Measurements from ENCODE around the gene ARRDC1. TPM values are rescaled to one million over a fixed set of nuclear protein-coding genes. Genes with fewer than 3 reads are reported as not detected.
"Not testable (repeated sequence)": the region's sequence is repeated elsewhere in the genome, so short reads cannot be mapped to it uniquely, and the experiment has no call there.

ARRDC1 gene
- total RNA-seq, 1 experiment from 2014 or later: 13.3 TPM

DNA sequence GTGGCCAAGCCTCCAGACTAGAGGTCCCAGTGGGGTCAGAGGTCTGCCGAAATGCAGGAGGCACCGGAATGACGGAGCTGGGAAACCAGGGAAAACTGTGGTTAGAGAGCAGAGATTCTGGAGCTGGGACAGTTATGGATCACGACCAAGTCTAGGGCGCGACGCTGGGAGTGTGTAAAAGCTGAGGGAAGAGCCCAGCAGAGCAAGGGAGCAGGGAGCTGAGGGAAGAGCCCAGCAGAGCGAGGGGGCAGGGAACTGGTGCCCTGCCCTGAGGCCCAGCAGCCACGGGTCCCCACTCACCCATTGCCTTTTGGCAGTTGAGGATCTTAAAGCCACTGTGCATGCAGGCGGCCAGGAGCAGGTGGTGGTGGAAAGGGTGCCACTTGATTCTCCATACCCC lies 41.4 kb upstream of the ARRDC1 start:
- no peaks in the 10 kb centered on the region for H3K4me1 ChIP-seq (ENCODE audit: insufficient read depth, low read length, poor library complexity, severe bottlenecking)
- CTCF ChIA-PET: no interaction called here
- DNase-seq (ENCODE audit: low spot score): no peak
- POLR2A ChIA-PET (ENCODE audit: low non-redundant PET): no interaction called here
- no peak overlapping the region for H3K4me3 ChIP-seq (ENCODE audit: low read depth, low read length, poor library complexity, severe bottlenecking)
- TF ChIP-seq EZH2 (IDR thresholded peaks at IDR 0.05; ENCODE audit: borderline replicate concordance, low read depth, low read length, poor library complexity, severe bottlenecking) (no peak), CTCF (conservative IDR thresholded peaks at IDR 0.05; ENCODE audit: low read depth, low read length) (no peak)
- H3K27me3 ChIP-seq (replicated peaks; ENCODE audit: insufficient read depth, low read depth, low read length, poor library complexity): no peaks in the 10 kb centered on the region
- intact Hi-C loops (cut with micrococcal nuclease; ENCODE audit: unreplicated experiment): no loop called here
- peaks cover 25% of the 10 kb centered on the region for H3K36me3 ChIP-seq (ENCODE audit: insufficient read depth, low read length, poor library complexity, severe bottlenecking)
- BruUV-seq (replicated peaks): no TSS peak
- no peaks in the 10 kb centered on the region for H3K9me3 ChIP-seq (ENCODE audit: low read depth, low read length, poor library complexity, severe bottlenecking)
- H3K27ac ChIP-seq (ENCODE audit: low read depth, low read length, poor library complexity, severe bottlenecking): no peak overlapping the region

GRCh38 chr9:137564817-137565411 lies 40.6 kb upstream of the ARRDC1 start:
- intact Hi-C loops (cut with micrococcal nuclease; ENCODE audit: unreplicated experiment): no loop called here
- ChIA-PET POLR2A (ENCODE audit: low non-redundant PET) (no interaction called here), CTCF (no interaction called here)
- no peak overlapping the region for H3K4me3 ChIP-seq (ENCODE audit: low read depth, low read length, poor library complexity, severe bottlenecking)
- H3K4me1 ChIP-seq (ENCODE audit: insufficient read depth, low read length, poor library complexity, severe bottlenecking): no peaks in the 10 kb centered on the region
- H3K36me3 ChIP-seq (ENCODE audit: insufficient read depth, low read length, poor library complexity, severe bottlenecking): peaks cover 24% of the 10 kb centered on the region
- no peak overlapping the region for H3K27ac ChIP-seq (ENCODE audit: low read depth, low read length, poor library complexity, severe bottlenecking)
- no peaks in the 10 kb centered on the region for H3K27me3 ChIP-seq (replicated peaks; ENCODE audit: insufficient read depth, low read depth, low read length, poor library complexity)
- DNase-seq (ENCODE audit: low spot score): no peak
- BruUV-seq (replicated peaks): no TSS peak
- H3K9me3 ChIP-seq (ENCODE audit: low read depth, low read length, poor library complexity, severe bottlenecking): no peaks in the 10 kb centered on the region
- TF ChIP-seq EZH2 (IDR thresholded peaks at IDR 0.05; ENCODE audit: borderline replicate concordance, low read depth, low read length, poor library complexity, severe bottlenecking): no peak
- TF ChIP-seq CTCF (conservative IDR thresholded peaks at IDR 0.05; ENCODE audit: low read depth, low read length): no peak

DNA sequence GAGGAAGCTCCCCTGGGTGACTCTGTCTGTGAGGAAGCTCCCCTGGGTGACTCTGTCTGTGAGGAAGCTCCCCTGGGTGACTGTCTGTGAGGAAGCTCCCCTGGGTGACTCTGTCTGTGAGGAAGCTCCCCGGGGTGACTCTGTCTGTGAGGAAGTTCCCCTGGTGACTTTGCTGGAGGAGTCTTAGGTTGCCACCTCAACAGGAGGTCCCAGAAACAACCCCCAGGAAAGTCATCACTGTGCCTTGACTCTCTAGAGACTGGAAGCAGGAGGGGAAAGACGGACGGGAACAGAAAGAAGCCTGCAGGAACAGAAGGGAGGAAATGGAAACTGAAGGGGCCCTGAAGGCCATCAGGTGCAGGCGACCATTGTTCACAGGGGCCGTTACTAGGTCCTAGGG lies 37.0 kb upstream of the ARRDC1 start:
- DNase-seq (ENCODE audit: low spot score); BruUV-seq (replicated peaks): not testable (repeated sequence)

DNA sequence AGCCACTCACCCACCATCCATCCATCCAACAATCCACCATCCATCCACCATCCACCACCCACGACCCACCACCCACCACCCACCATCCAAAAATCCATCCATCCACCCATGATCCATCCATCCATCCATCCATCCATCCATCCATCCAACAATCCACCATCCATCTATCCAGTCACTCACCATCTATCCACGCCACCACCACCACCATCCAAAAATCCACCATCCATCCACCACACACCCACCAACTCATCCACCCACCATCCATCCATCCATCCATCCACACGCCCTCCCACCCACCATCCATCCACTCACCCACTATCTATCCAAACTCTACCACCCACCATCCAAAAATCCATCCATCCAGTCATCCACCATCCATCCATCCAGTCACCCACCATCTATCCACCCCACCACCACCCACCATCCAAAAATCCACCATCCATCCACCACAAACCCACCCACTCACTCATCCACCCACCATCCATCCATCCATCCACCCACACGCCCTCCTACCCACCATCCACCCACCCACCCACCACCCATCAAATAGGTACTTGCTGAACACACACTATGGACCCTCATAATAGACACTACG lies 35.8 kb upstream of the ARRDC1 start:
- POLR2A ChIA-PET (ENCODE audit: low non-redundant PET): no interaction called here
- TF ChIP-seq CTCF (conservative IDR thresholded peaks at IDR 0.05; ENCODE audit: low read depth, low read length) (no peak), EZH2 (IDR thresholded peaks at IDR 0.05; ENCODE audit: borderline replicate concordance, low read depth, low read length, poor library complexity, severe bottlenecking) (no peak)
- CTCF ChIA-PET: no interaction called here
- BruUV-seq (replicated peaks): no TSS peak
- DNase-seq (ENCODE audit: low spot score): no peak
- Histone ChIP-seq H3K4me3 (ENCODE audit: low read depth, low read length, poor library complexity, severe bottlenecking) (no peak overlapping the region), H3K36me3 (ENCODE audit: insufficient read depth, low read length, poor library complexity, severe bottlenecking) (peaks cover 26% of the 10 kb centered on the region), H3K27me3 (replicated peaks; ENCODE audit: insufficient read depth, low read depth, low read length, poor library complexity) (no peaks in the 10 kb centered on the region), H3K4me1 (ENCODE audit: insufficient read depth, low read length, poor library complexity, severe bottlenecking) (no peaks in the 10 kb centered on the region), H3K27ac (ENCODE audit: low read depth, low read length, poor library complexity, severe bottlenecking) (no peak overlapping the region), H3K9me3 (ENCODE audit: low read depth, low read length, poor library complexity, severe bottlenecking) (no peaks in the 10 kb centered on the region)
- intact Hi-C loops (cut with micrococcal nuclease; ENCODE audit: unreplicated experiment): no loop called here

More for the DNA sequence above, 37.0 kb upstream of the ARRDC1 start:
- CTCF ChIA-PET; H3K27ac ChIP-seq (ENCODE audit: low read depth, low read length, poor library complexity, severe bottlenecking); H3K9me3 ChIP-seq (ENCODE audit: low read depth, low read length, poor library complexity, severe bottlenecking); H3K4me1 ChIP-seq (ENCODE audit: insufficient read depth, low read length, poor library complexity, severe bottlenecking); H3K27me3 ChIP-seq (replicated peaks; ENCODE audit: insufficient read depth, low read depth, low read length, poor library complexity); intact Hi-C loops (cut with micrococcal nuclease; ENCODE audit: unreplicated experiment); H3K4me3 ChIP-seq (ENCODE audit: low read depth, low read length, poor library complexity, severe bottlenecking); POLR2A ChIA-PET (ENCODE audit: low non-redundant PET): not testable (repeated sequence)
- peaks cover 25% of the 10 kb centered on the region for H3K36me3 ChIP-seq (ENCODE audit: insufficient read depth, low read length, poor library complexity, severe bottlenecking)
